ENCODE results near the gene ILDR1.

ILDR1 gene

GRCh38 chr3:122021811-122022401 lies at the start of gene ILDR1:
TSS of gene ILDR1 (minus strand) at chr3:122022247. CDS start at chr3:122022077, 170 bp downstream.
- TF ChIP-seq CTCF (IDR thresholded peaks at IDR 0.05) (no peak), ZFX (IDR thresholded peaks at IDR 0.05; ENCODE audit: borderline replicate concordance) (no peak)
- peak within 1 kb of the TSS; percentile 67 for H3K27ac ChIP-seq

GRCh38 chr3:122067588-122068240 lies 45.7 kb upstream of the ILDR1 start:
- H3K27ac ChIP-seq = no peak overlapping the region
- no peak for TF ChIP-seq CTCF (IDR thresholded peaks at IDR 0.05)
- no peak for TF ChIP-seq ZFX (IDR thresholded peaks at IDR 0.05; ENCODE audit: borderline replicate concordance)

- no peak for TF ChIP-seq ZFX (IDR thresholded peaks at IDR 0.05; ENCODE audit: borderline replicate concordance)
- TF ChIP-seq CTCF (IDR thresholded peaks at IDR 0.05) = no peak
- no peak overlapping the region for H3K27ac ChIP-seq
Measured at GRCh38 chr3:122067214-122067550, 45.1 kb upstream of the ILDR1 start.

- H3K27ac ChIP-seq = no peak overlapping the region
- TF ChIP-seq ZFX (IDR thresholded peaks at IDR 0.05; ENCODE audit: borderline replicate concordance) = no peak
Measured at GRCh38 chr3:122066331-122067213, 44.5 kb upstream of the ILDR1 start.

GRCh38 chr3:122064326-122064725 lies 42.3 kb upstream of the ILDR1 start:
- TF ChIP-seq CTCF (IDR thresholded peaks at IDR 0.05) (no peak), ZFX (IDR thresholded peaks at IDR 0.05; ENCODE audit: borderline replicate concordance) (no peak)

GRCh38 chr3:122063908-122064307 lies 41.9 kb upstream of the ILDR1 start:
- TF ChIP-seq CTCF (IDR thresholded peaks at IDR 0.05) = no peak
- no peak for TF ChIP-seq ZFX (IDR thresholded peaks at IDR 0.05; ENCODE audit: borderline replicate concordance)
- H3K27ac ChIP-seq = no peak overlapping the region

More at GRCh38 chr3:122064326-122064725, 42.3 kb upstream of the ILDR1 start:
- H3K27ac ChIP-seq = no peak overlapping the region

GRCh38 chr3:122060040-122060698 lies 38.1 kb upstream of the ILDR1 start:
- TF ChIP-seq ZFX (IDR thresholded peaks at IDR 0.05; ENCODE audit: borderline replicate concordance) = no peak
- no peak for TF ChIP-seq CTCF (IDR thresholded peaks at IDR 0.05)
- H3K27ac ChIP-seq = no peak overlapping the region
